ENCODE results near the gene KXD1. TPM values are rescaled to one million over a fixed set of nuclear protein-coding genes. Genes with fewer than 3 reads are reported as not detected.

KXD1 gene
- total and polyA plus RNA-seq, 2 experiments from 2014 or later, result 110 to 129 TPM

DNA sequence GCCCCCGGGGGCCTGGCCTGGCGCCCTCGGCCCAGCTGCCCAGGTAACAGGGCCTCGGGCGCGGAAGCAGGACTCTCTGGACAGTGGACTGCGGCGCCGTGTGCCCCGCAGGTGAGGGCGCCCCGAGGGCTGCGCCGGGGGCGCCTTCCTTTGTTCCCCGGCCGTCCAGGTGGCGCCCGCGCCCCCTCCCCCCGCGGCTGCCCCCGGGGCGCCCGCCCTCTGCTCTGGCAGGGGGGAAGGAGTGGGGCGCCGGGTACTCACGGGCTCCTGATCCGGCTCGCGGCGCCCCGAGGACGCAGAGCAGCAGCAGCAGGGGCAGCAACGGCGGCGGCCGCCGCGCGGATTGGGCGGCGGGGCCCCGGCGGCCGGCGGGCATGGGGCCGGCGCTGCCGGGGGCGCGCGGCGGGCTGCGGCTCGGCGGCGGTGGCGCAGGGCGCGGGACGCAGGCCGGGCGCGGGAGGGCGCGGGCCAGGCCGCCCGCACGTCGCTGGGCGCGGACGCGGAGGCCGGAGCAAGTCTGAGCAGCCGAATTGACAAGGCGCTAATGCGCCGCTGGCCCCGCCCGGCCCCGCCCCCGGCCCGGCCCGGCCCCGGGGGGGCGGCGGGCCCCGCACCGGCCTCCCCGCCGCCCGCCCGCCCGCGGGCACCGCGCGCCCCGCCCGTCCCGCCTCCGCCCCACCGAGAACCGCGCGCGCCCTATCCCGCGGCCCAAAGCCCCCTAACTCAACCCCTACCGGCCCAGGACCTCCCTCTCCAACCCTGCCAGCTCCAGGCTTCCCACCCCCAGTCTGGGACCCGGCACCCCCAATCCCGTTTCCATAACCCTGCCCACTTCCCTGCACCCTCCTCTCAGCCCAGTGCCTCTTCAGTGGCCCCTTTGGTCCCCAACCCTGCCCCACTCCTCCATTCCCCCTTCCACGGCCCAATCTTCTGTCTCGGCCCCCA is 48.9 kb downstream of the KXD1 start, which contains the start of gene CRLF1:
CRLF1 (minus strand) TSS at position 519 of the 945 bp plus-strand sequence; CDS start at position 376, 143 bp downstream.
- H3K4me1 ChIP-seq (ENCODE audit: insufficient read depth), result no peaks in the 10 kb centered on the region
- peak within 1 kb of the TSS; percentile 38 for H3K4me2 ChIP-seq (ENCODE audit: unreplicated experiment)
- 1% methylated on average over 35 to 74 of the region's 116 CpGs for WGBS, 2 experiments (ENCODE audit: low coverage in 1 of 2, low lambda C conversion rate in 2 of 2, missing lambda C conversion rate in 2 of 2)
- peak within 1 kb of the TSS; percentile 30; the same call in 1 of the 2 replicates for H3K4me3 ChIP-seq
- H3K9ac ChIP-seq, result no peak within 1 kb of the TSS
- no peaks in the 10 kb centered on the region for H3K9me3 ChIP-seq (ENCODE audit: low read depth)
- TF ChIP-seq EZH2 (IDR thresholded peaks at IDR 0.05; ENCODE audit: insufficient read depth, poor library complexity, severe bottlenecking) (no peak), EZH2phosphoT487 (IDR thresholded peaks at IDR 0.05; ENCODE audit: insufficient read depth, low read depth) (no peak)
- no peaks in the 10 kb centered on the region for H3K36me3 ChIP-seq (ENCODE audit: low read depth)
- in situ Hi-C loops (cut with MboI), result loop anchor here (10.0 kb wide), 1 partner anchor 238 kb away; no protein-coding TSS in a partner anchor
- H3K9me2 ChIP-seq (ENCODE audit: insufficient read depth), result no peaks in the 10 kb centered on the region
- H3K79me2 ChIP-seq (ENCODE audit: insufficient read depth), result no peaks in the 10 kb centered on the region
- H3K27ac ChIP-seq, result no peak within 1 kb of the TSS
- peaks cover 58% of the 10 kb centered on the region for H3K27me3 ChIP-seq (replicated peaks; ENCODE audit: insufficient read depth)
- no peak within 1 kb of the TSS for H2AFZ ChIP-seq
- peaks cover 6% of the 10 kb centered on the region; the same call in 1 of the 2 replicates for H3F3A ChIP-seq (ENCODE audit: insufficient read depth)
- no peaks in the 10 kb centered on the region for H4K20me1 ChIP-seq (ENCODE audit: insufficient read depth)
- DNase-seq, result no peak

DNA sequence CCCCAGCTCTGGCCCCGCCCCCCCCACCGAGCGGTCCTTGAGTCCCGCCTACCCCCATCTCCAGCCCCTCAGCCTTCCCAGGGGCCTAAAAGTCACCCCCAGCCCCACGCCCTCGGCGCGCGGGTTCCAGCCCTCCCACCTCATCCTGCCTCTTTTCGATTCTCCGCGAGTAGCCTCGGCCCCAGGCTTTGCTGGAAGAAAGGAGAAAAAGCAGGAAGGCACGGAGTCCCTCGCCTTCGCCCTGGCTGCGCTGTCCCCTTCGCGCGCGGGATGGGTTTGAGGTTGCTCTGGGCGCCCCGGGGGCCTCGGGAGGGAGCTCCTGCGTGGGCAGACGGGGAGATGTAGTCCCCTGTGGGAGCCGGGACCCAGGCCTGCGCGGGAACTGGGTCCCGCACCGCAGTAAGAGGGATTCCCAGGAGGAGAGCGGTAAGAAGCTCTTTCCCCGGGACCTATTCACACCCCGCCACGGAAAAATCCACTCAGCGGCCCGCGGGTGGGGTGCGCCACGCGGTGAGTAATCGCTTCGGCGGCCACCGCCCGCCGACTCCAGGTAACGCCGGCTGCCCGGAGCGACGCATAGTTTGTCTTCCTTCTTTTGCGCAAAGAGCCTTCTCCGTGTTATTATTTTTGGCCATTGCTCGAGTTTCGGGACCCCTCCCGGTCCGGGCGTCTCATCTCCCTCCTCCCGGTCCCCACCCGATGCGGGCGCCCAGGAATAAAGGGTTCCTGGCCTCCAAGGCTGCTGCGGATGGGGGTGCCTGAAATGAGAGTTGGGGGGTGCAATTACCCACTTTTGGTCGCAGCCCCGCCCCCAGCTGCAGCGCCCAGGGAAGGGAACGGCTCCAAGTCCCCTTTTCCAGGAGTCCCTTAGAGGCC is 49.8 kb downstream of the KXD1 start:
- Histone ChIP-seq H3K27ac (no peak overlapping the region), H4K20me1 (ENCODE audit: insufficient read depth) (no peaks in the 10 kb centered on the region), H3K9me3 (ENCODE audit: low read depth) (no peaks in the 10 kb centered on the region), H3K36me3 (ENCODE audit: low read depth) (no peaks in the 10 kb centered on the region), H3K4me3 (peak overlapping the region; percentile 30; the same call in 1 of the 2 replicates), H3K27me3 (replicated peaks; ENCODE audit: insufficient read depth) (peaks cover 67% of the 10 kb centered on the region), H2AFZ (no peak overlapping the region), H3K9me2 (ENCODE audit: insufficient read depth) (no peaks in the 10 kb centered on the region), H3K79me2 (ENCODE audit: insufficient read depth) (no peaks in the 10 kb centered on the region), H3K4me2 (ENCODE audit: unreplicated experiment) (peak overlapping the region; percentile 38), H3K4me1 (ENCODE audit: insufficient read depth) (no peaks in the 10 kb centered on the region), H3K9ac (no peak overlapping the region), H3F3A (ENCODE audit: insufficient read depth) (0 out of 2 replicates have a peak, but pooled peaks cover 6% of the 10 kb centered on the region)
- in situ Hi-C loops (cut with MboI), result loop anchor here (10.0 kb wide), 1 partner anchor 237 kb away; no protein-coding TSS in a partner anchor
- peak; percentile 32 for DNase-seq
- WGBS, 2 experiments (ENCODE audit: low coverage in 1 of 2, low lambda C conversion rate in 2 of 2, missing lambda C conversion rate in 2 of 2), result 4 to 5% methylated on average over 45 to 68 of the region's 68 CpGs
- TF ChIP-seq EZH2 (IDR thresholded peaks at IDR 0.05; ENCODE audit: insufficient read depth, poor library complexity, severe bottlenecking) (no peak), EZH2phosphoT487 (IDR thresholded peaks at IDR 0.05; ENCODE audit: insufficient read depth, low read depth) (0 out of 2 replicates have a peak, but pooled peaks have one; percentile 45)

GRCh38 chr19:18608102-18608804 is 50.6 kb downstream of the KXD1 start:
- no peak overlapping the region for H3K27ac ChIP-seq
- TF ChIP-seq EZH2phosphoT487 (IDR thresholded peaks at IDR 0.05; ENCODE audit: insufficient read depth, low read depth), result no peak
- TF ChIP-seq EZH2 (IDR thresholded peaks at IDR 0.05; ENCODE audit: insufficient read depth, poor library complexity, severe bottlenecking), result no peak
- peaks cover 74% of the 10 kb centered on the region for H3K27me3 ChIP-seq (replicated peaks; ENCODE audit: insufficient read depth)
- no peak overlapping the region for H3K4me2 ChIP-seq (ENCODE audit: unreplicated experiment)
- no peaks in the 10 kb centered on the region for H3K9me3 ChIP-seq (ENCODE audit: low read depth)
- no peak for DNase-seq
- H3K4me1 ChIP-seq (ENCODE audit: insufficient read depth), result no peaks in the 10 kb centered on the region
- 0 out of 2 replicates have a peak, but pooled peaks cover 6% of the 10 kb centered on the region for H3F3A ChIP-seq (ENCODE audit: insufficient read depth)
- H3K79me2 ChIP-seq (ENCODE audit: insufficient read depth), result no peaks in the 10 kb centered on the region
- 36 to 39% methylated on average over 5 of the region's 5 CpGs for WGBS, 2 experiments (ENCODE audit: low coverage in 1 of 2, low lambda C conversion rate in 2 of 2, missing lambda C conversion rate in 2 of 2)
- H3K36me3 ChIP-seq (ENCODE audit: low read depth), result no peaks in the 10 kb centered on the region
- no peak overlapping the region for H3K4me3 ChIP-seq
- H2AFZ ChIP-seq, result no peak overlapping the region
- H4K20me1 ChIP-seq (ENCODE audit: insufficient read depth), result no peaks in the 10 kb centered on the region
- H3K9me2 ChIP-seq (ENCODE audit: insufficient read depth), result no peaks in the 10 kb centered on the region
- no peak overlapping the region for H3K9ac ChIP-seq
- in situ Hi-C loops (cut with MboI), result loop anchor here (10.0 kb wide), 1 partner anchor 237 kb away; no protein-coding TSS in a partner anchor
